ENCODE results near the gene CORIN. TPM values are rescaled to one million over a fixed set of nuclear protein-coding genes. Genes with fewer than 3 reads are reported as not detected.

CORIN gene
- total RNA-seq, 4 donors from 2014 or later: 0.11 to 0.96 (median 0.21) TPM

DNA sequence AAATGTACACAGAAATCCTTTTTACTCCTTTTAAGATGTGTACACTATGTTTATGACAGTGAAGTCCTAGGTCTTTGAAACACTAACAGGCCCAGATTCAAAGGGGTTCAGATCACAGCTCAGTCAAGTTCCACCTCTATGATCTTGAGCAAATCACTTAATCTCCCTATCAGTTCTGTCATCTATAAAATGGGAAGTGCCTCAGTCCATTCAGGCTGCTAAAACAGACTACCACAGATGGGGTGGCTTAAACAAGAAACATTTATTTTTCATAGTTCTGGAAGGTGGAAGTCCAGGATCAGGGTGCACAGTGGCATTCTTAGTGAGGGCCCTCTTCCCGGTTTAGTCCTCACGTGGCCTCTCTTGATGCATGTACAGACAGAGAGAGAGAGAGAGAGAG lies 117.1 kb downstream of the CORIN start:
- Histone ChIP-seq H3K4me1 (no peaks in the 10 kb centered on the region), H3K27ac (no peak overlapping the region), H3K27me3 (no peaks in the 10 kb centered on the region), H3K9me3 (no peaks in the 10 kb centered on the region), H3K4me3 (replicated peaks in 1 of 3) (no peak overlapping the region), H3K36me3 (no peaks in the 10 kb centered on the region)
- TF ChIP-seq POLR2A (IDR thresholded peaks at IDR 0.05): no peak
- TF ChIP-seq, protein P1, sequence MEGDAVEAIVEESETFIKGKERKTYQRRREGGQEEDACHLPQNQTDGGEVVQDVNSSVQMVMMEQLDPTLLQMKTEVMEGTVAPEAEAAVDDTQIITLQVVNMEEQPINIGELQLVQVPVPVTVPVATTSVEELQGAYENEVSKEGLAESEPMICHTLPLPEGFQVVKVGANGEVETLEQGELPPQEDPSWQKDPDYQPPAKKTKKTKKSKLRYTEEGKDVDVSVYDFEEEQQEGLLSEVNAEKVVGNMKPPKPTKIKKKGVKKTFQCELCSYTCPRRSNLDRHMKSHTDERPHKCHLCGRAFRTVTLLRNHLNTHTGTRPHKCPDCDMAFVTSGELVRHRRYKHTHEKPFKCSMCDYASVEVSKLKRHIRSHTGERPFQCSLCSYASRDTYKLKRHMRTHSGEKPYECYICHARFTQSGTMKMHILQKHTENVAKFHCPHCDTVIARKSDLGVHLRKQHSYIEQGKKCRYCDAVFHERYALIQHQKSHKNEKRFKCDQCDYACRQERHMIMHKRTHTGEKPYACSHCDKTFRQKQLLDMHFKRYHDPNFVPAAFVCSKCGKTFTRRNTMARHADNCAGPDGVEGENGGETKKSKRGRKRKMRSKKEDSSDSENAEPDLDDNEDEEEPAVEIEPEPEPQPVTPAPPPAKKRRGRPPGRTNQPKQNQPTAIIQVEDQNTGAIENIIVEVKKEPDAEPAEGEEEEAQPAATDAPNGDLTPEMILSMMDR (IDR thresholded peaks at IDR 0.05): no peak
- intact Hi-C loops (cut with DNase I): no loop called here
- WGBS, 2 donors: 81 to 82% methylated on average over 2 of the region's 2 CpGs
- DNase-seq: no peak

GRCh38 chr4:47719576-47719975 lies 118.3 kb downstream of the CORIN start:
- Histone ChIP-seq H3K9me3 (no peaks in the 10 kb centered on the region), H3K36me3 (no peaks in the 10 kb centered on the region), H3K4me1 (no peaks in the 10 kb centered on the region), H3K4me3 (replicated peaks in 1 of 3) (no peak overlapping the region), H3K27me3 (no peaks in the 10 kb centered on the region), H3K27ac (no peak overlapping the region)
- whole genome bisulfite sequencing, 2 donors: 72 to 75% methylated on average over 4 of the region's 4 CpGs
- intact Hi-C loops (cut with DNase I): no loop called here
- no peak for DNase-seq
- TF ChIP-seq, protein P1 (IDR thresholded peaks at IDR 0.05): no peak
- no peak for TF ChIP-seq POLR2A (IDR thresholded peaks at IDR 0.05)

DNA sequence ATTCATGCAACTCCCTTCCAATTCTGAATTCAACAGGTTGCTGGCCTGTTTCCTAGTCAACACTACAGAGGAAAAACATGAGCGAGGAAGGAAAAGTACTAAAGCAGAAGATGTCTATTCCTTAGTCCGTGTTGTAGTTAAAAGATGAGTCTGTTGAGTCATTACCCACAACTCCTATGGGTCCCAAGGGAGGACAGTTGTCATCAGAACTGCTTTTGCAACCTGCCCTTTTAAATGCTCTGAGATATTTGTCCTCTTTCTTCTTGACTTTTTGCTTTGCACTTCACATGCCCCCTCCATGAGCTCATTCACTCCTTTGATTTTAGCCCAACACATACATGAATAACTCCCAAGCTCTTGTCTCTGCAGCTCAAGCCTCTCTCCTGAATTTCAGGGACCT lies 119.2 kb downstream of the CORIN start:
- intact Hi-C loops (cut with DNase I): no loop called here

GRCh38 chr4:47717188-47717587 lies 120.7 kb downstream of the CORIN start:
- no peaks in the 10 kb centered on the region for H3K36me3 ChIP-seq
- intact Hi-C loops (cut with DNase I): no loop called here
- no peaks in the 10 kb centered on the region for H3K27me3 ChIP-seq
- H3K4me1 ChIP-seq: no peaks in the 10 kb centered on the region
- H3K9me3 ChIP-seq: no peaks in the 10 kb centered on the region
- no peak overlapping the region for H3K4me3 ChIP-seq (replicated peaks in 1 of 3)
- H3K27ac ChIP-seq: no peak overlapping the region
- WGBS, 2 donors: 49 to 57% methylated on average over 5 of the region's 5 CpGs
- DNase-seq: no peak
- TF ChIP-seq POLR2A (IDR thresholded peaks at IDR 0.05): no peak
- TF ChIP-seq, protein P1 (IDR thresholded peaks at IDR 0.05): no peak

More for the DNA sequence above, 119.2 kb downstream of the CORIN start:
- H3K27me3 ChIP-seq: no peaks in the 10 kb centered on the region
- H3K4me1 ChIP-seq: no peaks in the 10 kb centered on the region
- H3K36me3 ChIP-seq: no peaks in the 10 kb centered on the region
- WGBS, 2 donors: 81 to 84% methylated on average over 2 of the region's 2 CpGs
- DNase-seq: no peak
- no peak overlapping the region for H3K27ac ChIP-seq
- no peaks in the 10 kb centered on the region for H3K9me3 ChIP-seq
- TF ChIP-seq POLR2A (IDR thresholded peaks at IDR 0.05): no peak
- TF ChIP-seq, protein P1 (IDR thresholded peaks at IDR 0.05): no peak
- no peak overlapping the region for H3K4me3 ChIP-seq (replicated peaks in 1 of 3)

- H3K4me1 ChIP-seq: no peaks in the 10 kb centered on the region
- no peaks in the 10 kb centered on the region for H3K36me3 ChIP-seq
- intact Hi-C loops (cut with DNase I): no loop called here
- no peak overlapping the region for H3K27ac ChIP-seq
- H3K27me3 ChIP-seq: no peaks in the 10 kb centered on the region
- no peak for DNase-seq
- H3K4me3 ChIP-seq (replicated peaks in 1 of 3): no peak overlapping the region
- WGBS, 2 donors: 70 to 72% methylated on average over 3 of the region's 3 CpGs
- TF ChIP-seq, protein P1 (IDR thresholded peaks at IDR 0.05): no peak
- TF ChIP-seq POLR2A (IDR thresholded peaks at IDR 0.05): no peak
- H3K9me3 ChIP-seq: no peaks in the 10 kb centered on the region
Observed at GRCh38 chr4:47715716-47716416, 122.0 kb downstream of the CORIN start.
